Testis (tissue), 3 donors: ENCODE measurements around the gene KLRF2. TPM values are rescaled to one million over a fixed set of nuclear protein-coding genes. Genes with fewer than 3 reads are reported as not detected.

ENCODE experiments used
- DNase-seq: peaks from one replicate; pipeline ENCODE4 v3.0.0-alpha.2; 2019
- H3K27ac ChIP-seq, 2 donors: fragments of 200-600 bp; sonication (generic); one replicate each; pipeline ENCODE4 v1.5.1; 2019
- H3K27me3 ChIP-seq: fragments of 200-600 bp; sonication (generic); one replicate; pipeline ENCODE4 v1.5.1; 2019
- H3K36me3 ChIP-seq: fragments of 200-600 bp; sonication (generic); one replicate; pipeline ENCODE4 v1.5.1; 2017; ENCODE audit warnings: low read depth; ENCODE audit errors: missing control alignments
- H3K4me1 ChIP-seq: fragments of 200-600 bp; sonication (generic); one replicate; pipeline ENCODE4 v1.5.1; 2019
- H3K4me3 ChIP-seq, 2 donors: fragments of 200-600 bp; sonication (generic); one replicate each; pipeline ENCODE4 v1.5.1; 2017 to 2019
- H3K9me3 ChIP-seq: fragments of 200-600 bp; sonication (generic); one replicate; pipeline ENCODE4 v1.5.1; 2017
- POLR2A ChIP-seq: fragments of 450-650 bp; IDR thresholded peaks from one replicate; pipeline ENCODE4 v1.6.1; 2017; ENCODE audit warnings: antibody characterized with exemption, mild to moderate bottlenecking, moderate library complexity
- WGBS, 2 donors: methylation state at CpG; one replicate each; pipeline ENCODE4 v1.1.5; 2018; 5-methylcytosine and 5-hydroxymethylcytosine counted together
- intact Hi-C: fragments of 100-400 bp; cut with DNase I; formaldehyde crosslinking; loops from one replicate; pipeline ENCODE4 v1.15.1; 2023; ENCODE audit warnings: low total_unique reads
- polyA plus RNA-seq: library from polyadenylated mRNA; stranded (reverse); fragments of 350-450 nt; fragmentation: Illumina TruSeq; extraction: RNeasy Lipid Tissue Mini Kit (QIAGEN cat#74804); gene quantifications from one replicate; pipeline ENCODE4 v1.2.3, GENCODE V29; 2014; ENCODE audit warnings: low read depth, low replicate concordance; ENCODE audit not compliant: insufficient read depth
- total RNA-seq, 2 donors: library from RNA; depleted of rRNA; stranded (reverse); fragments of >200 nt; gene quantifications; one replicate each; pipeline ENCODE4 v1.2.3, GENCODE V29; 2016
- TF ChIP-seq, protein P1 (sequence below), 3 experiments: fragments of 450-650 bp in 2 of 3; fragments of 200-600 bp in 1 of 3; sonication (generic) in 1 of 3; IDR thresholded peaks; one replicate each; pipeline ENCODE4 v1.5.1; 2016 to 2019; ENCODE audit warnings: antibody characterized with exemption in 3 of 3, mild to moderate bottlenecking in 2 of 3, moderate library complexity in 1 of 3

The KLRF2 gene
- total and polyA plus RNA-seq, 3 donors from 2014 or later = 0.79 TPM; not detected in 2

DNA sequence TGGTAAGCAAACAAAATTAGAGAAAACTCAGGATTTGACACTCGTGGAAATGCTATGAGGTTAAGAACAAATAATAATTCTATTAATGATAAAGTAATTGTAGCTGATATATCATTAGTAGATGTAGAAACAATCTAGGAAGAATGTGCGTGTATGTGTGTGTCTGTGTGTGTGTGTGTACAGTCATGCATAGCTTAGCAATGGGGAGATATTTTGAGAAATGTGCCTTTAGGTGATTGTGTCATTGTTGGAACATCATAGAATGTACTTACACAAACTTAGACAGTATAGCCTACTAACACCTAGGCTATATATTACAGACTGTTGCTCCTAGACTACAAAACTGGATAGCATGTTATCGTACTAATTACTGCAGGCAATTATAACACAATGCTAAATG, 45.6 kb downstream of the KLRF2 start:
- H3K36me3 ChIP-seq = no peaks in the 10 kb centered on the region
- H3K4me1 ChIP-seq = no peaks in the 10 kb centered on the region
- intact Hi-C loops = no loop called here
- 91 to 92% methylated on average over 3 of the region's 3 CpGs for WGBS, 2 donors
- no peak overlapping the region for H3K27ac ChIP-seq
- no peak for DNase-seq
- H3K27me3 ChIP-seq = no peaks in the 10 kb centered on the region
- H3K4me3 ChIP-seq = no peak overlapping the region
- H3K9me3 ChIP-seq = no peaks in the 10 kb centered on the region
- TF ChIP-seq POLR2A = no peak
- TF ChIP-seq, protein P1, sequence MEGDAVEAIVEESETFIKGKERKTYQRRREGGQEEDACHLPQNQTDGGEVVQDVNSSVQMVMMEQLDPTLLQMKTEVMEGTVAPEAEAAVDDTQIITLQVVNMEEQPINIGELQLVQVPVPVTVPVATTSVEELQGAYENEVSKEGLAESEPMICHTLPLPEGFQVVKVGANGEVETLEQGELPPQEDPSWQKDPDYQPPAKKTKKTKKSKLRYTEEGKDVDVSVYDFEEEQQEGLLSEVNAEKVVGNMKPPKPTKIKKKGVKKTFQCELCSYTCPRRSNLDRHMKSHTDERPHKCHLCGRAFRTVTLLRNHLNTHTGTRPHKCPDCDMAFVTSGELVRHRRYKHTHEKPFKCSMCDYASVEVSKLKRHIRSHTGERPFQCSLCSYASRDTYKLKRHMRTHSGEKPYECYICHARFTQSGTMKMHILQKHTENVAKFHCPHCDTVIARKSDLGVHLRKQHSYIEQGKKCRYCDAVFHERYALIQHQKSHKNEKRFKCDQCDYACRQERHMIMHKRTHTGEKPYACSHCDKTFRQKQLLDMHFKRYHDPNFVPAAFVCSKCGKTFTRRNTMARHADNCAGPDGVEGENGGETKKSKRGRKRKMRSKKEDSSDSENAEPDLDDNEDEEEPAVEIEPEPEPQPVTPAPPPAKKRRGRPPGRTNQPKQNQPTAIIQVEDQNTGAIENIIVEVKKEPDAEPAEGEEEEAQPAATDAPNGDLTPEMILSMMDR (IDR thresholded peaks at IDR 0.05) = no peak

DNA sequence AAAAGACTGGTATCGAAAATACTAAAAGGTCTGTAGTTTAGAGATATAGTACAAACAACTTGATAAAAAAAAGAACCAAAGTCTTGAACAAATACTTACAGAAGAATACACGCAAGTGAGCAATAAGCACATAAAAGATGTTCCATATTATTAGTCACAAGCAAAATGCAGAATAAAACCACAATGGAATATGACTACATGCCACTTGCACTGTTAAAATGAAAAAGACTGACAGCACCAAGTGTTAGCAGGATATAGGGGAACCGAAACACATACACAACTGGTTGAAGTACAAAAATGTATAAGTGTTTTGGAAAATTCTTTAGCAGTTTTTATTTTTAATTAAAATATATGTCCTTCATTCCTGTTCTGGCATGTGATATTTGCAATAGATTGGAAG, 47.3 kb downstream of the KLRF2 start:
- intact Hi-C loops = no loop called here
- no peak for DNase-seq
- H3K9me3 ChIP-seq = no peaks in the 10 kb centered on the region

GRCh38 chr12:9931245-9931644, 50.0 kb downstream of the KLRF2 start:
- TF ChIP-seq, protein P1 (IDR thresholded peaks at IDR 0.05) = no peak
- no peak for TF ChIP-seq POLR2A
- H3K27ac ChIP-seq = no peak overlapping the region
- no peaks in the 10 kb centered on the region for H3K9me3 ChIP-seq
- DNase-seq = no peak
- H3K4me1 ChIP-seq = no peaks in the 10 kb centered on the region
- intact Hi-C loops = no loop called here
- no peaks in the 10 kb centered on the region for H3K36me3 ChIP-seq
- no peak overlapping the region for H3K4me3 ChIP-seq
- H3K27me3 ChIP-seq = no peaks in the 10 kb centered on the region
- 47 to 60% methylated on average over 3 of the region's 3 CpGs for WGBS, 2 donors

More for the DNA sequence above, 47.3 kb downstream of the KLRF2 start:
- Histone ChIP-seq H3K4me3 (no peak overlapping the region), H3K36me3 (no peaks in the 10 kb centered on the region), H3K4me1 (no peaks in the 10 kb centered on the region), H3K27ac (no peak overlapping the region), H3K27me3 (no peaks in the 10 kb centered on the region)
- WGBS, 2 donors = 87 to 94% methylated on average over 3 of the region's 3 CpGs
- TF ChIP-seq POLR2A = no peak
- TF ChIP-seq, protein P1 (IDR thresholded peaks at IDR 0.05) = no peak

DNA sequence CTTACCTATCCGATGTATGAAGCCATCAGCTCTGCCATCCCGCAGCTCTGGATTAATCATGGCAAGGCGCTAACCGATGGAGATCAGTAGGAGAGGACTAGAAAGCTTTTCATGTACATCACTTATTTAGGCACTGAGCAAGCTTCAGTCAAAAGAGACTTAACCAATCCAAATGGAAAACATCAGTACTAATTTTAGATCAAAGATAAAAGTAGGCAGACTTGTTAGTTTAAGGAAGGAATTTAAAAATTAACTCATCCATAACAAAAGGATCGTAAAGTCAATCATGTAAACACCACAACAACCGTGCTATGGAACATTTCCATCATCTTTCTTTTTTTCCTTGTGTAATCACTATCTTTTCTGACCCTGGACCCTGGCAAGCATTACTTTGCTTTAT, 51.0 kb downstream of the KLRF2 start, which contains the start of gene CLEC2A:
TSS of gene CLEC2A (minus strand) at position 101 of the 400 bp plus-strand sequence. CDS start at position 60, 41 bp downstream.
- no peaks in the 10 kb centered on the region for H3K36me3 ChIP-seq
- no peaks in the 10 kb centered on the region for H3K9me3 ChIP-seq
- 75 to 88% methylated on average over 6 of the region's 6 CpGs for WGBS, 2 donors
- TF ChIP-seq POLR2A = no peak
- TF ChIP-seq, protein P1 (IDR thresholded peaks at IDR 0.05) = no peak
- H3K4me3 ChIP-seq = no peak within 1 kb of the TSS
- intact Hi-C loops = no loop called here
- H3K27ac ChIP-seq = no peak within 1 kb of the TSS
- no peak for DNase-seq
- H3K4me1 ChIP-seq = no peaks in the 10 kb centered on the region
- H3K27me3 ChIP-seq = no peaks in the 10 kb centered on the region

DNA sequence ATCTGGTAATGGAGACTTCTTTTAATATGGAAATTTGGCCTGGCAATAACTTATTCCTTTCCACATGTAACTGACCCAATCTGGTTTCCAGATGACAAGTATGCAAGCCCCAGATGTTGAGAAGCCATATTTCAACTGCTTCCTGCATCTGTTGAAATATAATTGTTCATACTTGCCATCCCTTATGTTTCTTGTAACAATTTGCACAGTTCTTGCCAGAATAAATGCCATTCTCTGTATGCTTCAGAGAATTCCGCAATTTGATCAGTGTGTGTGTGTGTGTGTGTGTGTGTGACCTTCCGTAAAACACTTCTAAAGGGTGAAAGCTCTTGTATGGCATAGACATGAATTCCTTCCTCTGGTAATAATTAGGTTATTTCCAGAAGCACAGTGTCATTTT, 52.7 kb downstream of the KLRF2 start:
- Histone ChIP-seq H3K27ac (no peak overlapping the region), H3K36me3 (no peaks in the 10 kb centered on the region), H3K27me3 (no peaks in the 10 kb centered on the region), H3K4me1 (no peaks in the 10 kb centered on the region), H3K9me3 (no peaks in the 10 kb centered on the region), H3K4me3 (no peak overlapping the region)
- TF ChIP-seq, protein P1 (IDR thresholded peaks at IDR 0.05) = no peak
- no peak for TF ChIP-seq POLR2A
- intact Hi-C loops = no loop called here
- 84 to 96% methylated on average over 2 of the region's 2 CpGs for WGBS, 2 donors
- no peak for DNase-seq
